Activated T-cell treated with anti-CD3 and anti-CD28 coated beads for 48 hours (primary cell): ENCODE data around the gene TSPAN13.

ENCODE experiments used
- DNase-seq: peaks from one replicate; pipeline ENCODE4 v3.0.0-alpha.2; 2020; ENCODE audit warnings: low read depth

The TSPAN13 gene

GRCh38 chr7:16812542-16813231 lies 59.1 kb downstream of the TSPAN13 start:
- no peak for DNase-seq

- DNase-seq, result no peak
Observed at GRCh38 chr7:16813232-16813616, 59.7 kb downstream of the TSPAN13 start.

- DNase-seq, result no peak
Observed at GRCh38 chr7:16815001-16815400, 61.4 kb downstream of the TSPAN13 start.

- DNase-seq, result no peak
Observed at GRCh38 chr7:16816824-16817223, 63.3 kb downstream of the TSPAN13 start.

- DNase-seq, result no peak
Observed at GRCh38 chr7:16817536-16817935, 64.0 kb downstream of the TSPAN13 start.

GRCh38 chr7:16818732-16819131 lies 65.2 kb downstream of the TSPAN13 start:
- no peak for DNase-seq

GRCh38 chr7:16822029-16822428 lies 68.5 kb downstream of the TSPAN13 start:
- DNase-seq, result no peak

- DNase-seq, result no peak
Observed at GRCh38 chr7:16826060-16826459, 72.5 kb downstream of the TSPAN13 start.

GRCh38 chr7:16833373-16833772 lies 79.8 kb downstream of the TSPAN13 start:
- no peak for DNase-seq
